GM18873 (cell line): Measurements from ENCODE around the gene UBN2.
A peak's percentile ranks its signal among the peaks of the same experiment; 100 is the strongest.
"Not testable (repeated sequence)": the region's sequence is repeated elsewhere in the genome, so short reads cannot be mapped to it uniquely, and the experiment has no call there.

Source experiments
- ATAC-seq: cut with Tn5 transposase; IDR thresholded peaks from one replicate; pipeline ENCODE4 v1.9.1; 2021; ENCODE audit warnings: mild to moderate bottlenecking, moderate library complexity, moderate number of reproducible peaks; ENCODE audit not compliant: unreplicated experiment, low FRiP score

The UBN2 gene

GRCh38 chr7:139294241-139294640, 63.2 kb downstream of the UBN2 start:
- no peak for ATAC-seq

- no peak for ATAC-seq
Observed at GRCh38 chr7:139294951-139295575, 64.0 kb downstream of the UBN2 start.

DNA sequence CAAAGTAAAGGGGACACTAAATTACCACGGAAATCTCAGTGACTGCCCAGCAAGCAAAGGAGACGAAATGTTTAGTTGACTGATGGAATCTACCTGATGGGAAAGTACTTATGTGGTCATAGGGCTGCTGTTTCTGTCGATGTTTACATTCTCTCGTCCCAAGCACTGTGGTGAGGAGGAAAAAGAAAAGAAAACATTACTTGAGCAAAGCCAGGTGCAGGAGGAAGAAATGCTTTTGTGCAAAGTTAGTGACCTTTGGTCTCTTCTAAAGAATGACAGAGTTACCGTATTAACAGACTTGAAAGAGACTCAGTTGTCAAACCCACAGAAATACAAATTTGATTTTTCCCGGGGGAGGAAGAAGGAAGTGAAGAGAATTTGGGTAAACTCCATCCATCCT, 66.8 kb downstream of the UBN2 start:
- ATAC-seq, result no peak

DNA sequence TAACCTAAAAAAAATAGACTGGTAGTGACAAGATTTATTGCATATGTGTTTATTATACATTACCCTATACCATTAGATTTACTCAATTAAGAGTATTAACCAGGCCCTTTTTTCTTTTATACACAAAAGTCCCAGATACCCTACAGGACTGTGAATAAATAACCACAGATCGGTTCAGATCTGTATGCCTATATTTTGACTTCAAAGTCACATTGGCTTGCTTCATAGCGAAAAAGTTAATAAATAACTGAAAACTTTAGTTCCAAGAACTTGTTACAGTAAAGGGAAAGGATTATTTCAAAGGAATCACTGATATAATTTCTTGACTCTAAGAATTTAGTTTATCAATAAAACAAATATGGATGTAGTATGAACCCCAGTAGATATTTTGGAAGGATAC, 68.3 kb downstream of the UBN2 start:
- no peak for ATAC-seq

- ATAC-seq, result no peak
Observed at GRCh38 chr7:139300390-139300789, 69.4 kb downstream of the UBN2 start.

- no peak for ATAC-seq
Observed at GRCh38 chr7:139304517-139304916, 73.5 kb downstream of the UBN2 start.

DNA sequence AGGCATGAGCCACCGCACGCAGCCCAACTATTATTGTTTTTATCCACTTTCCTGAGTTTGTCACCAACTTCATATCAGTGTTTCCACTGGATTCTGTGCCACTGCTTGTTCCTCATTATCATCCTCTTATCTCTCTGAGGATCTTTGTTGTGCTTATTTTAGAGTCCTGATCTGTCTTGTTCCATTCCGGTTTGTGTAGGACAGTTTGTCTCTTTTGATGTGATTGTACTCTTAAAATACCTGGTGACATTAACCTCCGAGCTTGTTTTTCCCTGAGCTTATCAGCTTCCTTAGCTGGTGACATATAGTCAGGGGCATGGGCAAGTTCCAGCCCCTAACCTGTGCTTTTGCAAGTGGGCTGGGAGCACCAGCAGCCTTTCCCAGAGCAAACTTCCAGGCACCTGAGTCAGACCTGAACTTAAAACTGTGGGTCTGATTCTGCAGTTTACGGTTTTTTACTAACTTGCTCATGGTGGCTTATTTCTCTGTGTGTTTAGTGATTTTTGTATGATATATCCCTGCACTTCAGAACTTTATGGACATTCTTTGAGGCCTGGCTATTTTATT, 87.0 kb downstream of the UBN2 start:
- ATAC-seq, result no peak

DNA sequence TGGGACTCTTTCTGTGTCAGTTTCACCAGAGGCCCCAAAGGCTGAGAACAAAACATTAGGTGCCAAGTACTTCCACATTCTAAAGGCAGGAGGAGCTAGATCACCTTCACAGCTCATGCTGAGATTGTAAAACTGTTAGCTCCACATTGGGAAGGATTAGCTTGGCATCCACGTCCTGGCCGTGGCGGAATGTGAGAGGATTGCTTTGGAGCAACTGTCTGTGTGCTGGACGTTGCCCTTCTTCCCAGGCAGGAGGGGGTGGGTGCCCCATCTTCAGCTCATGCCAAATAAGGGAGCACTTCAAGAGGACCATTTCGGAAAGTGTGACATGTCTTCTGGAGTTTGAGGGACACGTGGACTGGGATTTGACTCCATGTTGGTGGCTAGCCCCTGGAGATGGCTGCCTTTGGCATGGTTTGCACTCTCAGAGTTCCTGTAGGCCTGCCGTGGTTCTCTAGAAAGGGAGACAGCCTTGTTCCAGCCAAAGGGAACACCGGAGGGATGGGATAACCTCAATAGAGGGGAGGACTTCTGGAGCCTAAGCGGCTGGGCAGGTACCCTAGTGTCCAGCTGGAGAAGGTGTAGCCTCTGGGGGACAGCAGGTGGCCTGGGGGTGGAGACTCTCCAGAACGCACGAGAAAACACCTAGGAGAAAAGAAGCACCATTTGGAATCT, 90.2 kb downstream of the UBN2 start:
- ATAC-seq, result no peak

- ATAC-seq, result not testable (repeated sequence)
Observed at GRCh38 chr7:139324709-139325108, 93.7 kb downstream of the UBN2 start.

GRCh38 chr7:139328375-139328774, 97.3 kb downstream of the UBN2 start:
- ATAC-seq, result no peak

GRCh38 chr7:139329119-139329518, 98.1 kb downstream of the UBN2 start:
- no peak for ATAC-seq

DNA sequence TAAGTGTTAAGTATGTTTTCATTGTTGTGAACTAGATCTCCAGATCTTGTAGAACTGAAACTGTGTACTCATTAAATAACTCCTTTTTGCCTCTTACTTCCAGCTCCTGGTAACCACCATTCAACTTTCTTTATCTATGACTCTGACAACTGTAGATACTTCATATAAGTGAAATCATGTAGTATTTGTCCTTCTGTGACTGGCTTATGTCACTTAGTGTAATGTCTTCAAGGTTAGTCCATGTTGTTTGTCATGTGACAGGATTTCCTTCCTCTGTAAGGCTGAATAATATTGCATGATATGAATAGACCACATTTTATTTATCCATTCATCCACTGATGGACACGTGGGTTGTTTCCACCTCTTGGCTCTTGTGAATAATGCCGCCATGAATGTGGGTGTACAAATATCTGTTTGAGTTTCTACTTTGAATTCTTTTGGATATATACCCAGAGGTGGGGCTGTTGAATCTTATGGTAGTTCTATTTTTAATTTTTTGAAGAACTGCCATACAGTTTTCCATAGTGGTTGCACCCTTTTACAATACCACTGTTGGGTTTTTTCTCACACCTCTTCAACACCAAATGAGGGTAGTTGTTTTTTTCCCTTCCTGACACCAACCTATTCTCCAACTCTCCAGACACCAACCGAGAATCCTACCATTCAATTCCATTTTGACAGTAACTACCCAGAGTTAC, 99.4 kb downstream of the UBN2 start:
- no peak for ATAC-seq

GRCh38 chr7:139332697-139333359, 101.8 kb downstream of the UBN2 start:
- no peak for ATAC-seq

- ATAC-seq, result not testable (repeated sequence)
Observed at GRCh38 chr7:139333443-139333842, 102.4 kb downstream of the UBN2 start.

GRCh38 chr7:139334399-139335150, 103.5 kb downstream of the UBN2 start:
- ATAC-seq, result no peak

- ATAC-seq, result no peak
Observed at GRCh38 chr7:139339025-139339424, 108.0 kb downstream of the UBN2 start.

GRCh38 chr7:139339698-139340036, 108.6 kb downstream of the UBN2 start:
- ATAC-seq, result no peak

DNA sequence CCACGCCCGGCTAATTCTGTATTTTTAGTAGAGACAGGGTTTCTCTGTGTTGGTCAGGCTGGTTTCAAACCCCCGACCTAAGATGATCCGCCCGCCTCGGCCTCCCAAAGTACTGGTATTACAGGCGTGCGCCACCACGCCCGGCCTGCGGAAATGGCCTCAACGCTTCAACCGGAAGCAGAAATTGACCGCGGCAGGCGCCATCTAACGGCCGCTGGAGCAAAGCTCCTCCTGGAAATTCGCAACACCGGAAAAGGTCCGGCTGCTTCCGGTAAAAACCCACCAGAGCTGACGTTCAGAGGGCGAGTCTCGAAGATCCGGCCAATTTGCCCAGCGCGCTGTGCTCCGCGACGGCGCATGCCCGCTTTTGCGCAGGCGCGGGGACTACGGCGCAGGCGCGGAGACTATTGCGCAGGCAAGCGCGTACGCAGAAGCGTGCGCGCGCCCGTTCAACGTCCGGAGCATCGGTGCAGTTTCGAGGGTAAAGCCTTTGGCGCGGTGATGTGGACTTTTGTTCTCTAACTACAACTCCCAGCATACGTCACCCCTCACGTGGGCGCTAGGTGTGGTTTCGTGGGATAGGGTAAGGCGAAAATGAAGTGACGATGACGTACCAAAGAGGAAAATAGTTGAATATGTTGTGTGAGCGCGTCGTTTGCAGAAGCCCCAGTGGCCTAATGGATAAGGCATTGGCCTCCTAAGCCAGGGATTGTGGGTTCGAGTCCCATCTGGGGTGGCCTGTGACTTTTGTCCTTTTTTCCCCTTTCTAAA, 109.2 kb downstream of the UBN2 start:
- ATAC-seq, result peak; percentile 87

DNA sequence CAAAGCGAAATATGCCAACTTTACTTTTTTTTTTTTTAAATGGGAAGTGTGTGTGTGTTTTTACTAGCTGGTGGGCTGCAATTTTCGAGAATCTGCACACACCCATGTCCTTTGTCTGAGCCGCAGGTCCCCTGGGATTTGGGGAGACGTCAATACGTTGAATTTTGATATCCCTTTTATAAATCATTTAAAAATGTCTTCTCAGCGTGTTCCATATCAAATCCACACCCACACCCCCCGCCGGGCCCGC, 109.7 kb downstream of the UBN2 start:
- no peak for ATAC-seq
